Left hindlimb (tissue), 1 donor: Measurements from ENCODE around the gene REPIN1.

ENCODE experiments used
- DNase-seq: peaks from one replicate; pipeline ENCODE4 v3.0.0-alpha.2; 2018

Gene REPIN1

DNA sequence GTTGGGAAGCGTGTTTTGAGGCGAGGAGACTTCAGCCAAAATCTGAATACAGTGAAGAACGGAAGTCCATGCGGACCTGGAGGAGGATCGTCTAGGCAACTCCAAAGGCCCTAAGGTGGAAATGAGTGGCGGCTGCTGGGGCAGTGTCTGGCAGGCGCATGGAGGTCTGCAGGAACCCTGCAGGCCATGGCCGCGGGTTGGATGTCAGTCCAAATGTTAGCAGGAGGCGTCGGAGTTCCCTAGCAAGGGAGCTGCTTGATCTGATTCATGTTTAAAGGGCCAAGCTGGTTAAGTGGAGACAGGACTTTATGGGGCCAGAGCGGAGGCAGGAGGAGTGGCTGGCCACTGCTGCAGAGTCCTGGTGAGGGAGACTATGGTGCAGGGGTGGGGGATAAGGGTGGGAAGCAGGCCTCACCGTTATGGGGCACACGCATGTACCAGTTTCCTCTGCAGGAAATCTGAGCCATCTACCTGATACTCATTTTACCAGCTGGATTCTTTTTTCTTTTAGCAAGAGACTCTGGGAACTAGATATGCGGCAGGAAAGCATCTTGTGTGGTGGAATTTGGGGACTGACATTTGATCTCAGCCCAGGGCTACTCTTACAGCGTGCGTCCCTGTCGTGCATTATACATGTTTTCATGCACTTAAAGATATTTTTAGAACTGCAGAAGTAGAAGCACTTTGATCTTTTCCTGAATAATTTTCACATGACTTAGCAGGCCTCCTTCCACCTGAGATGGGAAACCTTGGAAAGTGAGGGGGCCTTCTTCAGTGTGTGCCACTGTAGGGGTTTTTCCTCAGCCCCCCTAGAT, 6.6 kb upstream of the REPIN1 start:
- no peak for DNase-seq

DNA sequence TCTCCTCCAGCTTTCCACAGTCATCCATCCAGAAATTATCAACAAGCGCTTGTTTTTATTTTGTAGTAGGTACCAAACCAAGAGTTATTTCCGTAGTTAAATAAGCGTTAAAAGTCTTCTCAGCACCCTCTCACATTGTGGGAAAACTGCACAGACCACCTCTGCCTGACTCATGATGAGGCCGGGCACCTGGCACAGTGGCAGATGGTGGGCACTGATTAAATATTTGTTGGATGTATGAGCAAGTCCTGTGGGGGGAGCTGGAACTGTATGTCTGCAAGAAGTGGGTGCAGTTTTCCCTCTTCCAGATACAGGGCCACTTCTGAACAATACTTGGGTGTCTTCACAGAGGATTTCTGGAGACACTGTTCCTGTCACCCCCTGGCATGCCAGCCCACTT, 5.3 kb upstream of the REPIN1 start:
- no peak for DNase-seq

DNA sequence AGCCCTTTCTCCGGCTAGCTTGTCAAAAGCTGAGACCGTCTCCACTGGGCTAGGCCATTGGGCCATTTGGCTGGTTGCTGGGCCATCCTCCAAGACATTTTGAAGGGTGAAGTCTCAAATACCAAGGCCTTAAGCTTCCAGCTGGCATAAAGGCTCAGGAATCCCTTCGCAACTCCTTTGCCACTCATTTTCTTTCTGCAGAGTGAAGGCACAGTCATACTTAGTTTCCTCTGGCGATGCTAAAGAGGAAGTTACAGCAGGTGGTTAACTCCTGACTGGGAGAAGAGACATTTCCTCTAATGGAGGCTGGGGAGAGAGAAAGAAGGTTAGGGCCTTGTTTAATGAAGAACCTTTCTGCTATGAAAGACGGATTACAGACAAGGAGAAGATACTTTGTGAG, 4.8 kb upstream of the REPIN1 start:
- no peak for DNase-seq

DNA sequence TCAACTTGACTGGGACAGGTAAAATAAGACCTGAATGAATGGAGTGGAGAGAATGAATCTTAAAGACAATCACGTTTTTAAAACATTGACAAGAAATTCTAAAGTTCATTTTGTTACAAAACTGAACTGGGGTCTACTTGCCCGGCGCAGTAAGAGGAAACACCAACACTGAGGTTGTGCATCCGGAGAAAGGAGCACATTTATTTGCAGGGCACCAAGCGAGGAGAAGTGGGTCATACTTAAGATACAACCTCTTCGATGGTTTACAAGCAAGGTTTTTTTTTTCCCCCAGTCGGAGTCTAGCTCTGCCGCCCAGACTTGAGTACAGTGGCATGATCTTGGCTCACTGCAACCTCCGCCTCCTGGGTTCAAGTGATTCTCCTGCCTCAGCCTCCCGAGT, 3.4 kb upstream of the REPIN1 start:
- no peak for DNase-seq

DNA sequence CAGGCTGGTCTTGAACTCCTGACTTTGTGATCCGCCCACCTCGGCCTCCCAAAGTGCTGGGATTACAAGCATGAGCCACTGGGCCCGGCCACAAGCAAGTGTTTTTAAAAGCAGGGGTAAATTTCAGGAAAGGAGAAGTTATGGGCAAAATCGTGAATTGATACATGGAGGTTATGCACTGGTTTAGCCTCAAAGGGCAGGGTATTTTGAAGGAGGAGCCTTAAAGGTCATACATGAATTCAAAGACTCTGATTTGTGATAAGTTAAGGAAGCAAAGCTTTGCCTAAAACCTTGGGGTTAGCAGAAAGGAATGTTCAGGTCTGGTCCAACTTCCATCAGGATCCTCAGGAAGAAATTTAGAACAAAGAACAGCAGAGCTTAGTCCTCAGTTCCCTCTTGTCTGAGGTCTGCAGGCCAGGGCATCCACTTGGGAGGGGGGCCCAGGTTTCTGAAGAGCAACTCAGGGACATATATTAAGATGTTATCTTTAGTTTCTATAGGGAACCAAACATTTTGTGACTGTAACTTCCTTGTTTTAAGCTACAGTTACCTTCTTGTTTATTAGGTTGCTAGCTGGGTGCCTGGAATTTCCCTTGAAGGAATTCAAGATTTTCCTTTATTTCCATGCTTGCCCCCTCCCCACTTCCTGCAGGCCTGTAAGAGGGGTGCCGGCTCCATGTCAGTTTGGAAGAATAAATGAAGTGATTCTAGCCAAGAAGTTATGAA, 2.8 kb upstream of the REPIN1 start:
- no peak for DNase-seq

DNA sequence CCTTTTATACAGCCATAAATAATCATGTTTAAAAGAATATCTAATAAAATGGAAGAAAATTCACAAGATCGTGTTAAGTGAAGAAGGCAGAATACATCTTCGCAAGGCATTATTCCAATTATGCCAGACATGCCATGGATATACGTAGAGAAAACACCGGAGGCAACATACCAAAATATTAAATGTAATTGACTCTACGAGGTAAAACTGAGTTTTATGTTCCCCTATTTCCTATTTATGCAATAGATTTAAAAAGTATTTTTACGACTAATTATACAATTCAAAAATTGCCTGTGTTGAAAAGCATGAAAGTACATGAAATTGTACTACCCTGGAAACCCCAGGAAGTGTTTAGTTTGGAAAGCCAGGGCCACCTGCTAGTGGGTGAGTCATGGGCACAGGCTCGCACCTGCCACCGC, 936 bp upstream of the REPIN1 start:
- DNase-seq = no peak

DNA sequence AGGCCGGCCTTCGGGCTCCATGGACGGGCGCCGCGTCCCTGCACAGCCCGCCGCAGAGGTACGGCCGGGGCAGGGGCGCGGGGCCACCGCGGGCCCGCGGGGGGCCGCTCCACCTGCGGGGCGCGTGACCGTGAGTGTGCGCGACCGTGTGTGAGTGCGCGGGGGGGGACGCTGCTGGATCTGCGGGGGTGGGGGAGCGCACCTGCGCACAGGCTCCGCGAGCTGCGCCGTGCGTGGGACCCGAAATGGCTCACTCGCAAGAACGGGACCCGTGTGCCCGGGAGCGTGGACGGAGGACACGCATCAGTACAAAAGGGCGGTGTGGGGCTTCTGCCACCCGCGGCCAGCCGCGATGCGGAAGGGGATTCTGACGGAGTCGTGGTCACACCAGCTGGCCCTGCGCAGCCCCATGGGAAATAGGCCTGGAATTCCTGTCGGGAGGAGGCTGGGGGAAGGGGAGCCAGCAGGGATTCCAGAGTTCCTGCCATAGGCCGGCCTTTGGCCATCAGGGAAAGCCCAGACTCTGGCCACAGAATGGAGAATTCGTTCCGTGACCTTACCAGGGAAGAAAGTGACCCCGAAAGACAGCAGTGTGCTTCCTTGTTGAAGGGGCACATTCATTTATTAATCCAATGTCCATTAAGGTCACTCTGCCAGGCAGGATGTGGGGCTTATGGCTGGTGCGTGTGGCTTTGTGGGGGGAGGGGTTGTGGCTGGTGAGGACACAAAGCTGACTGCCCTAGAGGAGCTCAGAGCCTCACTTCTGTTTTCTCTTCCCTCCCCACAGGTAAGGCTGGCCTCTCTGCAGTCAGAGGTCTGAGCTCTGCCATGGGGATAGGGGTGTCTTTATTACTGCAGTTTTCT, 494 bp downstream of the REPIN1 start:
- peak; percentile 78 for DNase-seq

DNA sequence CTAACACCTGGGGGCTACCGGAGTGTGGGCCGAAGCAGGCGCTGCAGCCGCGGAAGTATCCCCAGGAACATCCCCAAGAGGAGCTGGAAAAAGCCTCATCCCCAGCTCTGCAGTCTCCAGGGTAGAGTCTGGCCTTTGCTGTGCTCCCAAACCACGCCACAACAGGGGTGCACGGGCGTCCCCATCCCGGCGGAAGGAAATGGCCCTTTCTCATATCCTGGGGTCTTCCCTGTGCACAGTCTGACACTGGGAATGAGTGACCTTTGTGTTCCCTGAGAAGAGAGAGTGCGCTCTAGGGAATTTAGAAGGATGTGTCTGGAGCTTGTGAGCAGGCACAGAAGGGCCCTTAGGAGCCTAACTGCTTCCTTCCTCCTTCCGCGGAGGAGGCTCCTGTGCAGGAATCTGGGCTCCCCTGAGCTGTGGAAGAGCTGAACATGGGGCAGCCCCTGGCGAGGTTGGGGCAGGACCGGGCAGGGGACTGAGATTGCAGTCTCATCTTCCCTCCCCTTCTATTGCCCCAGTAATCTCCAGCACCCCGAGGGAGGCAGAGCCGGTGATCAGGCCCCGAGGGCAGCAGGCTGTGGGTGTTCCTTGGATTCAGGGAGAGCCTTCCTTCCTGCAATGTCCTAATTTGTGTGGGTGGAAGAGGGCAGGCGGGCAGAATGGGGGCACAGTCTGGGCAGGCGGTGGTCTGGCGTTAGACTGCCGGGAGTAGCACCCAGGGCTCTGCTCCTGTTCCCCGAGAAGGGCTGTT, 1.3 kb downstream of the REPIN1 start:
- no peak for DNase-seq

DNA sequence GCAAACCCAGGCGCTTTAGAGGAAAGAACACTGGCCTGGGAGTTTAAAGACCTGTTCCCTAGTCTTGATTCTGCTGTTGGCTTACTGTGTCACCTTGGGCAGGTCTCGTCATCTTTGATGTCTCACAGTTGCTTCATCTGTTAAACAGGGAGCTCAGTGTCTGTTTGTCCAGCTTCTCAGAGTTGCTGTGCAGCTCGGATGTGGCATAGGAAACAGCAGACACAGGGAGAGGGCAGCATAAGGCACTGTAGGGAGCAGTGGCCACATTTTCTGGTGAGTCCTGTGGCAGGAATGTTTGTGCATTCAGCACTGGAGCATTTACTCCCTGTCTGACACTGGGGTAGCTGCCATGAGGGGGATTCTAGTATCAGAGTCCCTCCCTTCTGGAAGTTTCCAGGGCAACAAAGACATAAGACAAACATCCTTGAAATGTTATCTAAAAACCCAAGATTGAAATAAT, 2.0 kb downstream of the REPIN1 start:
- DNase-seq = no peak

DNA sequence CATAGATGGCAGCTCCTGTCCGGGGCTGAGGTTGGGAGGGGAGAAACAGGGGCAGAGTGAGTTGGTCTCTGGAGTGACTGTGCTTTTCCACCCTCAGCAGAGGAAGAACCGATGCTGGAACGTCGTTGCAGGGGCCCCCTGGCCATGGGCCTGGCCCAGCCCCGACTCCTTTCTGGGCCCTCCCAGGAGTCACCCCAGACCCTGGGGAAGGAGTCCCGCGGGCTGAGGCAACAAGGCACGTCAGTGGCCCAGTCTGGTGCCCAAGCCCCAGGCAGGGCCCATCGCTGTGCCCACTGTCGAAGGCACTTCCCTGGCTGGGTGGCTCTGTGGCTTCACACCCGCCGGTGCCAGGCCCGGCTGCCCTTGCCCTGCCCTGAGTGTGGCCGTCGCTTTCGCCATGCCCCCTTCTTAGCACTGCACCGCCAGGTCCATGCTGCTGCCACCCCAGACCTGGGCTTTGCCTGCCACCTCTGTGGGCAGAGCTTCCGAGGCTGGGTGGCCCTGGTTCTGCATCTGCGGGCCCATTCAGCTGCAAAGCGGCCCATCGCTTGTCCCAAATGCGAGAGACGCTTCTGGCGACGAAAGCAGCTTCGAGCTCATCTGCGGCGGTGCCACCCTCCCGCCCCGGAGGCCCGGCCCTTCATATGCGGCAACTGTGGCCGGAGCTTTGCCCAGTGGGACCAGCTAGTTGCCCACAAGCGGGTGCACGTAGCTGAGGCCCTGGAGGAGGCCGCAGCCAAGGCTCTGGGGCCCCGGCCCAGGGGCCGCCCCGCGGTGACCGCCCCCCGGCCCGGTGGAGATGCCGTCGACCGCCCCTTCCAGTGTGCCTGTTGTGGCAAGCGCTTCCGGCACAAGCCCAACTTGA, 2.7 kb downstream of the REPIN1 start:
- no peak for DNase-seq

DNA sequence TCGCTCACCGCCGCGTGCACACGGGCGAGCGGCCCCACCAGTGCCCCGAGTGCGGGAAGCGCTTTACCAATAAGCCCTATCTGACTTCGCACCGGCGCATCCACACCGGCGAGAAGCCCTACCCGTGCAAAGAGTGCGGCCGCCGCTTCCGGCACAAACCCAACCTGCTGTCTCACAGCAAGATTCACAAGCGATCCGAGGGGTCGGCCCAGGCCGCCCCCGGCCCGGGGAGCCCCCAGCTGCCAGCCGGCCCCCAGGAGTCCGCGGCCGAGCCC, 3.3 kb downstream of the REPIN1 start:
- no peak for DNase-seq

DNA sequence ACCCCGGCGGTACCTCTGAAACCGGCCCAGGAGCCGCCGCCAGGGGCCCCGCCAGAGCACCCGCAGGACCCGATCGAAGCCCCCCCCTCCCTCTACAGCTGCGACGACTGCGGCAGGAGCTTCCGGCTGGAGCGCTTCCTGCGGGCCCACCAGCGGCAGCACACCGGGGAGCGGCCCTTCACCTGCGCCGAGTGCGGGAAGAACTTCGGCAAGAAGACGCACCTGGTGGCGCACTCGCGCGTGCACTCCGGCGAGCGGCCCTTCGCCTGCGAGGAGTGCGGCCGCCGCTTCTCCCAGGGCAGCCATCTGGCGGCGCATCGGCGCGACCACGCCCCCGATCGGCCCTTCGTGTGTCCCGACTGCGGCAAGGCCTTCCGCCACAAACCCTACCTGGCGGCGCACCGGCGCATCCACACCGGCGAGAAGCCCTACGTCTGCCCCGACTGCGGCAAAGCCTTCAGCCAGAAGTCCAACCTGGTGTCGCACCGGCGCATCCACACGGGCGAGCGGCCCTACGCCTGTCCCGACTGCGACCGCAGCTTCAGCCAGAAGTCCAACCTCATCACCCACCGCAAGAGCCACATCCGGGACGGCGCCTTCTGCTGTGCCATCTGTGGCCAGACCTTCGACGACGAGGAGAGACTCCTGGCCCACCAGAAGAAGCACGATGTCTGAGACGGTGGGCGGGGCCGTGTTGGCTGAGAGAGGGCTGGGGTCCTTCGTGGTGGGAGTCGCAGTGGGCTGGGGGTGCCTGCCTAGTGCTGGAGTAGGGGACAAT, 3.8 kb downstream of the REPIN1 start:
- DNase-seq = no peak

DNA sequence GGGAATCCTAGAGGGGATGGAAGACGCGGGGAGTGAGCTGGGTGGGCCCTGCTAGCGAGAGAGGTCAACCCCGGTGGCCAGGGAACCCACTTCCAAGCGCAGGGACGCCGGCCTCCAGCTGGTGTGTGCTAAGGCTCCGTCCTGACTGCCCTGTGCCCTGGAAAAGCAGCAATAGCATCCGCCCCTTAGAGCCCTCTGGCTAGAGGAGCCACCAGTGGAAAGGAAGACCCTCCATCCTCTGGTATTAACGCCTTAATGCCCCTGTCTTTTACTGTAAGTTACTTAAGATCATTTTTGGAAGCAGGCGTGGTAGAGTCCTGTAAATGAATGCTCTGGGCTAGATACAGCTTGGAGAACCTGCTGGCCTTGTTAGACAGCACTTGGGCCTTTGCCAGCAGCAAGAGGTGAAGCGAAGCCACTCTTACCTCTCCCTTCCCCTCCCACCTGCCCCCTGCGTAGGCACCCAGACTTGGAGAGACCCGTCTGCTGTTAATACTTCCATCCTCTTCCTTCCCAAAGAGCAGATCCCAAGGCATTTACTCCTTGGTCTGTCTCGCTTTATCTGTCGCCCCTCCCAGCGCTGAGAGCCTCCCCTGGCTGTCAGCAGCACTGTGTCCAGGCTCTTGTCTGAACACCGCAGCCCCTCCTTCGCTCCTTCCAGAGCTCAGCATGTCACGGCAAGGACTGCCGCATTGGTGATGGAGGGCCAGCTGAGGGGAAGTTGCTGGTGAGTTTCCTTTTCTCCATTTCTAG, 4.6 kb downstream of the REPIN1 start:
- DNase-seq = no peak

DNA sequence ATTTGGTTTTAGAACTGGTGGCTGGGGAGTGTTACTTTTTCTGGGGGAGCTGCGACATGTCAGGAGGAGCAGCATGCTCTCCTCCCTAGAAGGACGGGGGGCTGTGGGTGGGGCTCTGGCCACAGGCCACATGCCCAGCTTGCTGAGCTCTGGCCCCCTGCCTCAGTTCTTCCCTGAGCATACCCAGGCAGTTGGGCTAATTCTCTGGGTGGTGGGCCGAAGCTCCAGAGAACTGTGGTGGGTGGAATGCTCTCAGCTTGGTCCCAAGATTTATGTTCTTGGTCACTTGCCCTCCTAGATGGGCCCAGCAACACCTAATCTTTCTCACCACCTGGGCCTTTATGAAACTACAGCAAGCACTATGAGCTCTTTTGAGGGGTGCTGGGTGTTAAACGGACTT, 5.4 kb downstream of the REPIN1 start:
- DNase-seq = no peak

DNA sequence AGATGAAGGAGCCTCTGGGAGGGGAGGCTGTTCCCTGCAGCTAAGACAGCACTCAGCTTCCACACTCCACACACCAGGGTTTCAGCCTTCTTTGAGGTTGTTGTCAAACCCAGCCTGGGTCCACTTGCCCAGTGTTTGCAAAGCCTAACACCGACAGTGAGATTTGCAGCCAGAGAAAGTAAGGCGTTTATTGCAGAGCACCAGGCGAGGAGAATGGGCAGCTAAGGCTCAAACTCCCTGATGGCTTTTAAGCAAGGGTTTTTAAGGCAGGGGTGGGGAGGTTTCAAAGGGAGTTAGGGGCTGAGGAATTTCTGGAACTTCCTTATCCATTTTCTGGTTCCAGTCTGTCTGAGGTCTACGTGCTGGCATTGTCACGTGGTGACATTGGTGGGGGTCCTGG, 5.8 kb downstream of the REPIN1 start:
- DNase-seq = no peak

DNA sequence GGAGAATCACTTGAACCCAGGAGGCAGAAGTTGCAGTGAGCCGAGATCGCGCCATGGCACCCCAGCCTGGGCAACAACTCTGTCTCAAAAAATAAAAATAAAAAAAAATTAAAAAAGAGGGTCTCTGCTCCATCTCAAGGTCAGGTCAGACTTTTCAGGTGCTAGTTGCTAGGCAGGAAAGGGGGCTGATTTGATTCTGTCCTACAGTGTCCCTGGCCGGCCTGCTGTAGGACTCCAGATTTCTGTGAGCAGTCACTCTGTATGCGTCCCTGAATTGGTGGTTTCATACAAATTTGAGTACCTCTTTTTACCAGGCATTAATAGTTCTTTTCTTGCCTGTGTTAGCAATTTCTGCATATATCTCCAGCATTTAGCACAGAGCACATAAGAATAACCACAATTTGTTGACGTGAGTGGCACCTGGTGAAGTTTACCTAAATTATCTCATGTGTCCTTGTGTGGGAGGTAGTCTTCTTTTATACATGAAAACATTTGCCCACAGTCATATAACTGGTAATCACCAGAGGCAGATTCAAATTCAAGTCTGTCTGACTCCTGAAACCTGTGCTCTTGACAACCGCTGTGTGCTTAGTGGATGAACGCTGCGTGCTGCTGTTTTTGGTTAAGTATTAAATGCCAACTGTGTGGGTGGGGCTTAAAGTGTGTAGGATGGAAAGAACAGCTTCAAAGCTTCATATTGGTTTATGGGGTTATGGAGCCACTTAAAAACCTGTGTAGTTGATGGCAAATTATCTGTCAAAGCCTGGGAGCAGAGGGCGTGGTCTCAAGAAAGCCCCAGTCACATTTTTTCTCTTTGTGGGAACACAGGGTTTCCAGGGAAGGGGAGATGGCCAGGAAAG, 7.3 kb downstream of the REPIN1 start:
- no peak for DNase-seq

DNA sequence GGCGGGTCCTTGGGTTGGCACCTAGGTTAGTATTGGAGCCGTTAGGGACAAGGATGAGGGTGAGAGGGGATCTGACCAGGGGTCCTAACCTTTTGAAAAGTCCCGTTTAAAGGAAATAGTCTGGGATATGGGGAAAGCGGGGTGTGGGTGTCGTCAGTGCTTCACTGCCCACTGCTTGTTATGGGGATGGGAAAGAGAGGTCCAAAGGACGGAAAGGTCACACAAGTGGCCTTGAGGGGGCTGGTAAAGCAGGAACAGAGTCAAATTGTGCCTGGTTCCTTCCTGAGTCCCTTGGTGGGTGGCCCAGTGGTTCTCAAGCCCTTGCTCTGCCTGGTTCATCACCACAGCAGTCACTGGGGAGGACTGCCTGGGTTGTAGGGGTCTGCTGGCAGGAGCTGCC, 7.9 kb downstream of the REPIN1 start:
- DNase-seq = no peak

DNA sequence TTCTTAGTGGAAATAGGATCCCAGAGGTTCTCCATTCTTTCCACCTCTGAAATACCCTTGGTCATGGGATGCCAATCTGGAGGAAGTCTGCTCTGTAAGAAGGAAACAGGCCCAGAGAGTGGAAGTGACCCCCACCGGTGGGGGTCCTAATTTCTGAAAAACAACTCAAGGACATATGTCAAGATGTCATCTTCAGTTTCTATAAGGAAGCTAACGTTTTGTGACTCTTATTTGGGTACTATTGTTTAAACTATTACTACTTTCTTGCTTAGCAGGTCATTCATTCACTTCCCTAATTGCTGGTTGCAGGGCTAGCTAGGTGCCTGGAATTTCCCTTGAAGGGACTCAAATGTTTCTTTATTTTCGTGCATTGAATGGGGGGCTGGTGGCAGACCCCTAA, 8.6 kb downstream of the REPIN1 start:
- no peak for DNase-seq

DNA sequence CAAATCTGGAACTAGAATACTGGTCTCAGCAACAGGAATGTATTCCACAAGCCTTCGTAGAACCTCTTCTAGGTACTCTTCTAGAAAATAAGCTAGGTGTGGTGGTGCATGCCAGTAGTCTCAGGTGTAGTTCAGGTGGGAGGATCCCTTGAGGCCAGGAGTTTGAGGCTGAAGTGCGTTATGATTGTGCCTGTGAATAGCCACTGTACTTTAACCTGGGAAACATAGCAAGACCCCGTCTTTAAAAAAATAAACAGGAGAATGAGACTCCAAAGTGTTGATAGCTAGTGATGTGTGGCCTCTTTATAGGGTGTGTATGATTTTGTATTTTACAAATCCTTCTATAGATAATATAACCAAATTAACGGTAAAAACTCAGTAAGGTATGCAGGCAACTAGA, 9.0 kb downstream of the REPIN1 start:
- no peak for DNase-seq
